H1 (cell line): Measurements from ENCODE around the gene SLC13A3. TPM values are rescaled to one million over a fixed set of nuclear protein-coding genes. Genes with fewer than 3 reads are reported as not detected.

ENCODE experiments used
- CTCF ChIA-PET: fragments of 300-600 bp; sonication (Branson Sonifier 250); formaldehyde crosslinking; loops from one replicate; lab custom pipeline; 2021; ENCODE audit not compliant: partially characterized antibody; lab: Charles Lee
- POLR2A ChIA-PET: fragments of 300-600 bp; sonication (Branson Sonifier 250); formaldehyde crosslinking; loops from one replicate; lab custom pipeline; 2021; ENCODE audit warnings: inconsistent platforms; ENCODE audit not compliant: partially characterized antibody; lab: Charles Lee
- DNase-seq, 2 experiments: peaks; one replicate each; pipeline versions ENCODE4 v3.0.0 to v3.0.0-alpha.2; 2010 to 2022; ENCODE audit warnings: low spot score in 2 of 2, low read depth in 1 of 2, mixed read lengths in 1 of 2
- FAIRE-seq: peaks from 2 replicates; lab custom pipeline; 2011; peaks lifted over from hg19 to GRCh38; lab: Jason Lieb, UNC
- H2AFZ ChIP-seq: 2 replicates; pipeline ENCODE4 v1.8.1; 2012; ENCODE audit warnings: low read length, inconsistent platforms
- H2AK5ac ChIP-seq: 2 replicates; pipeline ENCODE4 v1.6.1; 2013; ENCODE audit warnings: low read depth, low read length
- H2BK120ac ChIP-seq: replicated peaks from 2 replicates; pipeline ENCODE3; 2013; ENCODE audit warnings: low read depth, low read length, inconsistent platforms
- H2BK12ac ChIP-seq: 2 replicates; pipeline ENCODE4 v1.6.1; 2013; ENCODE audit warnings: low read depth, low read length
- H2BK15ac ChIP-seq: 2 replicates; pipeline ENCODE4 v1.6.1; 2013; ENCODE audit warnings: low read length
- H2BK20ac ChIP-seq: 2 replicates; pipeline ENCODE4 v1.6.1; 2013; ENCODE audit warnings: low read length
- H2BK5ac ChIP-seq: 2 replicates; pipeline ENCODE4 v1.6.1; 2013; ENCODE audit warnings: low read depth, low read length
- H3K14ac ChIP-seq: 2 replicates; pipeline ENCODE4 v1.6.1; 2013; ENCODE audit warnings: inconsistent platforms; ENCODE audit not compliant: insufficient read length
- H3K18ac ChIP-seq: 2 replicates; pipeline ENCODE4 v1.6.1; 2013; ENCODE audit warnings: low read length; ENCODE audit errors: extremely low read depth
- H3K23ac ChIP-seq: 2 replicates; pipeline ENCODE4 v1.6.1; 2013; ENCODE audit warnings: inconsistent platforms; ENCODE audit not compliant: insufficient read length
- H3K23me2 ChIP-seq: 2 replicates; pipeline ENCODE4 v1.6.1; 2013; ENCODE audit warnings: low read depth, low read length
- H3K27ac ChIP-seq: 2 replicates; pipeline ENCODE4 v1.6.1; 2011; ENCODE audit warnings: low read depth, low read length, inconsistent platforms
- H3K27me3 ChIP-seq, 4 experiments: replicated peaks in 1 of 4; 1 replicate in 1 of 4; 2 replicates in 3 of 4; pipeline versions ENCODE4 v1.6.1 to v1.8.1; 2011 to 2013; ENCODE audit warnings: low read length in 3 of 4, mild to moderate bottlenecking in 3 of 4, inconsistent platforms in 2 of 4, mixed read lengths in 2 of 4, moderate library complexity in 1 of 4; ENCODE audit not compliant: control insufficient read depth in 3 of 4, insufficient read depth in 3 of 4; ENCODE audit errors: extremely low read depth in 1 of 4
- H3K36me3 ChIP-seq, 4 experiments: 2 replicates each; pipeline versions ENCODE4 v1.6.1 to v1.8.1; 2011 to 2013; ENCODE audit warnings: mild to moderate bottlenecking in 4 of 4, low read length in 3 of 4, moderate library complexity in 2 of 4, control low read depth in 1 of 4, inconsistent platforms in 1 of 4; ENCODE audit not compliant: insufficient read depth in 4 of 4, control insufficient read depth in 2 of 4
- H3K4ac ChIP-seq: replicated peaks from 2 replicates; pipeline ENCODE3; 2013; ENCODE audit warnings: low read length, low read depth, mixed read lengths, inconsistent platforms; ENCODE audit not compliant: insufficient read length
- H3K4me1 ChIP-seq, 4 experiments: replicated peaks in 1 of 4; 1 replicate in 1 of 4; 2 replicates in 3 of 4; pipeline versions ENCODE4 v1.6.1 to v1.8.1; 2011 to 2013; ENCODE audit warnings: low read length in 3 of 4, inconsistent platforms in 2 of 4, mixed read lengths in 1 of 4; ENCODE audit not compliant: insufficient read depth in 4 of 4, control insufficient read depth in 3 of 4
- H3K4me2 ChIP-seq, 2 experiments: 2 replicates each; pipeline versions ENCODE4 v1.6.1 to v1.8.1; 2011 to 2013; ENCODE audit warnings: low read depth in 2 of 2, low read length in 2 of 2, control low read depth in 1 of 2, inconsistent platforms in 1 of 2, mild to moderate bottlenecking in 1 of 2; ENCODE audit not compliant: insufficient read depth in 1 of 2
- H3K4me3 ChIP-seq, 4 experiments: fragments of 200-600, 300-600 bp in 1 of 4; sonication (generic), shearing (Covaris generic), sonication (Bioruptor Twin) in 1 of 4; 2 replicates each; pipeline versions ENCODE4 v1.5.1 to v1.8.1; 2011 to 2016; ENCODE audit warnings: low read length in 4 of 4, low read depth in 3 of 4, control low read depth in 2 of 4, inconsistent platforms in 2 of 4, mild to moderate bottlenecking in 2 of 4, mixed read lengths in 1 of 4, moderate library complexity in 1 of 4; ENCODE audit not compliant: insufficient read depth in 2 of 4; ENCODE audit errors: extremely low read depth in 1 of 4
- H3K56ac ChIP-seq: replicated peaks from 2 replicates; pipeline ENCODE3; 2013; ENCODE audit warnings: low read depth, mild to moderate bottlenecking, mixed read lengths, low read length, inconsistent platforms; ENCODE audit not compliant: insufficient read length
- H3K79me1 ChIP-seq: 2 replicates; pipeline ENCODE4 v1.6.1; 2013; ENCODE audit warnings: low read depth, low read length, control low read depth
- H3K79me2 ChIP-seq, 2 experiments: 2 replicates each; pipeline versions ENCODE4 v1.6.1 to v1.8.1; 2012 to 2013; ENCODE audit warnings: low read length in 2 of 2, mild to moderate bottlenecking in 2 of 2, inconsistent platforms in 1 of 2; ENCODE audit not compliant: insufficient read depth in 2 of 2, control insufficient read depth in 1 of 2
- H3K9ac ChIP-seq, 4 experiments: replicated peaks in 1 of 4; 1 replicate in 1 of 4; 2 replicates in 3 of 4; pipeline versions ENCODE4 v1.6.1 to v1.8.1; 2011 to 2013; ENCODE audit warnings: low read depth in 3 of 4, low read length in 3 of 4, control low read depth in 2 of 4, mild to moderate bottlenecking in 2 of 4, moderate library complexity in 2 of 4, inconsistent platforms in 1 of 4; ENCODE audit errors: extremely low read depth in 1 of 4
- H3K9me3 ChIP-seq, 2 experiments: 2 replicates each; pipeline versions ENCODE4 v1.6.1 to v1.8.1; 2012 to 2013; ENCODE audit warnings: mild to moderate bottlenecking in 2 of 2, moderate library complexity in 2 of 2, control low read depth in 1 of 2, inconsistent platforms in 1 of 2, low read depth in 1 of 2, low read length in 1 of 2, mixed read lengths in 1 of 2; ENCODE audit not compliant: insufficient read depth in 2 of 2
- H4K20me1 ChIP-seq, 2 experiments: replicated peaks in 1 of 2; 2 replicates each; pipeline versions ENCODE3 to v1.8.1; 2011 to 2013; ENCODE audit warnings: inconsistent platforms in 2 of 2, low read length in 2 of 2, mild to moderate bottlenecking in 1 of 2; ENCODE audit not compliant: insufficient read depth in 2 of 2, control insufficient read depth in 1 of 2
- H4K5ac ChIP-seq: 2 replicates; pipeline ENCODE4 v1.6.1; 2013; ENCODE audit warnings: low read length, low read depth, mixed read lengths, inconsistent platforms; ENCODE audit not compliant: insufficient read length
- H4K8ac ChIP-seq: 2 replicates; pipeline ENCODE4 v1.8.0; 2013; ENCODE audit warnings: mild to moderate bottlenecking, moderate library complexity, low read length, inconsistent platforms; ENCODE audit not compliant: insufficient read depth; ENCODE audit errors: extremely low read depth
- H4K91ac ChIP-seq: replicated peaks from 2 replicates; pipeline ENCODE3; 2013; ENCODE audit warnings: low read length, mixed read lengths, inconsistent platforms; ENCODE audit not compliant: insufficient read length
- CTBP2 ChIP-seq: IDR thresholded peaks from 2 replicates; pipeline ENCODE4 v1.7.0; 2011; ENCODE audit warnings: borderline replicate concordance, mild to moderate bottlenecking, moderate library complexity, mixed read lengths, low read length; ENCODE audit not compliant: insufficient read depth, insufficient read length
- EGR1 ChIP-seq: IDR thresholded peaks from 2 replicates; pipeline ENCODE4 v1.6.1; 2011; ENCODE audit warnings: low read depth, low read length, borderline replicate concordance
- JUND ChIP-seq: IDR thresholded peaks from 2 replicates; pipeline ENCODE4 v1.6.1; 2011; ENCODE audit warnings: mild to moderate bottlenecking, improper control_type of control experiment, low read length
- KDM1A ChIP-seq: fragments of 200-600, 300-600 bp; sonication (generic); IDR thresholded peaks from 2 replicates; pipeline ENCODE4 v1.7.1; 2016; ENCODE audit warnings: mild to moderate bottlenecking, low read length, borderline replicate concordance
- WGBS, 2 experiments: shearing (Covaris generic) in 1 of 2; methylation state at CpG; one replicate each; pipeline versions ENCODE4 v1.1.6 to v1.1.7; 2013 to 2015; ENCODE audit warnings: low lambda C conversion rate in 2 of 2, mixed read lengths in 2 of 2, inconsistent platforms in 1 of 2, low coverage in 1 of 2, missing lambda C conversion rate in 1 of 2; ENCODE audit not compliant: insufficient replicate concordance in 2 of 2, insufficient coverage in 1 of 2, insufficient read length in 1 of 2; ENCODE audit errors: extremely low coverage in 1 of 2, missing lambda C conversion rate in 1 of 2; 5-methylcytosine and 5-hydroxymethylcytosine counted together
- polyA plus RNA-seq, 7 experiments: library from polyadenylated mRNA; depleted of rRNA in 3 of 7; stranded (reverse) in 5 of 7; unstranded in 2 of 7; fragments of >200 nt in 5 of 7; fragments of 200-250 nt in 2 of 7; gene quantifications; 1 replicate in 5 of 7; 2 replicates in 1 of 7; 4 replicates in 1 of 7; pipeline versions ENCODE4 v1.2.1 to v1.2.3, GENCODE V29; 2011 to 2013; ENCODE audit warnings: missing spikeins in 2 of 7, mixed read lengths in 2 of 7
- total RNA-seq: library from RNA; stranded (reverse); fragmentation: NEBNext Ultra II Directional; extraction: Animal tissue kit (Norgen Biotek cat#: 25700); gene quantifications from 2 replicates; pipeline ENCODE4 v1.2.1, GENCODE V29; 2021

The SLC13A3 gene
- total and polyA plus RNA-seq, 2 of the 8 experiments (the other 6 are each of a cell fraction or from before 2014, with no cell fraction given) = 9.4 to 12.6 TPM

DNA sequence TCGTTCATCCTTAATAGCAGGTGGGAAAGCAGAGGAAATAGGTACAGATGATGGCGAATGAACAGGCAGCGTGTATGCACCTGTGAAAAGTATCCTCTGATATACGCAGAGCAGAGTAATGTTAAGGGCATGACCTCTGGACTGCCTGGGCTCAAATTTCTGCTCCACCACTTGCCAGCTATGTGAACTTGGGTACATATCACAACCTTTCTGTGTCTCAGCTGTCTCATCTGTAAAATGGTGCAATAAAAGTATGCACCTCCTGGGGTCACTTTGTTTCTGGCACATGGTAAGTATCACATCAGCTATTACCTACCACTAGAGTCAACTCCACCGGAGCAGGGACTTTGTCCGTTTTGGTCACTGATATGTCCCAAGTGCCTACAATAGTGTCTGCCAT is 103.3 kb downstream of the SLC13A3 start:
- Histone ChIP-seq H2AFZ (no peak overlapping the region), H3K4ac (no peak overlapping the region), H2BK5ac (no peak overlapping the region), H3K18ac (no peak overlapping the region), H4K8ac (no peak overlapping the region), H3K79me2 (no peaks in the 10 kb centered on the region), H3K27me3 (no peaks in the 10 kb centered on the region; a peak in 2 of 7 replicates), H3K14ac (no peak overlapping the region), H2BK15ac (no peak overlapping the region), H3K9ac (no peak overlapping the region), H2BK20ac (no peak overlapping the region), H3K23me2 (no peaks in the 10 kb centered on the region), H2BK120ac (no peak overlapping the region), H4K91ac (no peak overlapping the region), H2BK12ac (no peak overlapping the region), H3K27ac (no peak overlapping the region), H3K4me3 (no peak overlapping the region), H3K36me3 (no peaks in the 10 kb centered on the region), H2AK5ac (no peak overlapping the region), H3K4me1 (peaks cover 5 to 22% (median 15%) of the 10 kb centered on the region in 4 experiments), H4K20me1 (no peaks in the 10 kb centered on the region), H3K9me3 (no peaks in the 10 kb centered on the region), H3K56ac (no peak overlapping the region), H3K23ac (no peak overlapping the region), H4K5ac (no peak overlapping the region), H3K79me1 (no peaks in the 10 kb centered on the region), H3K4me2 (no peak overlapping the region)
- DNase-seq = no peak
- POLR2A ChIA-PET = interaction anchor here (1.0 kb wide), 2 partner anchors 9 to 10 kb away, joined by 3 read pairs; no protein-coding TSS in a partner anchor
- WGBS, 2 experiments = 91% methylated on average over 6 of the region's 6 CpGs; no CpG with 5 or more reads in 1 of the 2 experiments
- CTCF ChIA-PET = interaction anchor here (0.6 to 7.7 kb wide), 5 partner anchors 8 to 135 kb away, joined by 3 to 64 read pairs (median 10); no protein-coding TSS in a partner anchor
- FAIRE-seq = no peak
- TF ChIP-seq KDM1A (no peak), EGR1 (no peak), CTBP2 (no peak), JUND (no peak)
